Measurements from ENCODE around the gene USP19. TPM values are rescaled to one million over a fixed set of nuclear protein-coding genes. Genes with fewer than 3 reads are reported as not detected.

USP19 gene
- total and polyA plus RNA-seq, 2 donors (not counting 1 experiment from before 2014, with no cell fraction given) = 73.5 to 87.3 TPM

DNA sequence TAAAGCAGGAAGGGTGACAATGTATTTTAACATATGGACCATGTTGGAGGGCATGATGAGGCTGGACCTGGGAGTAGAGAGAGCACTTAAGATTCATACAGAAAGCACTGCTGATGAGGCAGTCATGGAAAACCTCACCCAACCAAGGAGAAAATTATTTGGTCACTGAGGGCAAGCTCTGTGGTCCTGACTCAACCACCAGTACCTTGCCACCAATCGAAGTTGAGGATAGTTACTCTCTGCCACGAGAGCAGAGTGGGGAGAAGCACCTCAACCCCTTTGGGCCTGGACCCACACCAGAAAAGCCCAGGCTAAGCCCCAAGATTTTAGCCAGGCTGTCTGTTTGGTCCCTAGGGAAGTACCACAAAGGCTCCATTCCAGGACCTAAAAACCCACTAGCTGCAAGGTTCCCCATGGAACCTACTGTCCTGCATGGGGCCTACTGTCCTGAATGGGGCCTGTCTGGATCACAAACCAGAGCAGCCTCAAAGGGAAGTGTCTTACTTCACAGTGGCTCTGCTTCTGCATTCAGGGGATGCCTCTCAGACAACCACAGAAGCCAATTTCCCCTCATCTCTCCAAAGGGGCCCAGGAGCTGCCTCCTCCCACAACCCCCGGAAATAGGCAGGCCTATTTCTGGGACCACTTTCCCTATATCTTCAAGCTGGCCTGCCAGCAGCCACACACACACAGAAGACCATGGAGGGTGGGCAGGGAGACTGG lies 41.3 kb upstream of the USP19 start:
- Histone ChIP-seq H3K4me3 (ENCODE audit: control extremely low read depth in 1 of 5, extremely low read depth in 1 of 5, insufficient read depth in 1 of 5, low read depth in 2 of 5, low read length in 4 of 5) (no peak overlapping the region), H3K27ac (ENCODE audit: low read length in 2 of 2) (no peak overlapping the region), H3K27me3 (replicated peaks in 1 of 4; ENCODE audit: control extremely low read depth in 1 of 4, control insufficient read depth in 3 of 4, insufficient read depth in 4 of 4, low read length in 3 of 4) (peaks cover 0 to 2% (median 0%) of the 10 kb centered on the region in 4 experiments), H3K4me1 (ENCODE audit: control insufficient read depth in 2 of 2, insufficient read depth in 2 of 2, low read length in 2 of 2) (peaks cover 19 to 23% of the 10 kb centered on the region in 2 donors), H3K9me3 (ENCODE audit: control extremely low read depth in 1 of 3, control insufficient read depth in 2 of 3, insufficient read depth in 1 of 3, low read length in 2 of 3) (peaks cover 0 to 8% (median 4%) of the 10 kb centered on the region in 3 donors), H3K9ac (ENCODE audit: low read length) (no peak overlapping the region), H3K79me2 (ENCODE audit: control insufficient read depth, insufficient read depth, low read length) (peaks cover 25% of the 10 kb centered on the region), H2AFZ (ENCODE audit: insufficient read depth, low read depth, low read length, poor library complexity, severe bottlenecking) (no peak overlapping the region), H3K4me2 (replicated peaks; ENCODE audit: low read depth, low read length, poor library complexity, severe bottlenecking) (no peak overlapping the region), H4K20me1 (ENCODE audit: control insufficient read depth, insufficient read depth, low read length, poor library complexity, severe bottlenecking) (peaks cover 10% of the 10 kb centered on the region), H3K36me3 (replicated peaks in 1 of 2; ENCODE audit: control extremely low read depth in 1 of 2, control insufficient read depth in 1 of 2, extremely low read depth in 1 of 2, insufficient read depth in 2 of 2, low read length in 1 of 2) (peaks cover 3 to 22% of the 10 kb centered on the region in 2 experiments)
- no peak for DNase-seq
- TF ChIP-seq EZH2 (IDR thresholded peaks at IDR 0.05; ENCODE audit: borderline replicate concordance, insufficient read depth, low read depth, low read length, poor library complexity, severe bottlenecking) = no peak
- TF ChIP-seq, protein P1, sequence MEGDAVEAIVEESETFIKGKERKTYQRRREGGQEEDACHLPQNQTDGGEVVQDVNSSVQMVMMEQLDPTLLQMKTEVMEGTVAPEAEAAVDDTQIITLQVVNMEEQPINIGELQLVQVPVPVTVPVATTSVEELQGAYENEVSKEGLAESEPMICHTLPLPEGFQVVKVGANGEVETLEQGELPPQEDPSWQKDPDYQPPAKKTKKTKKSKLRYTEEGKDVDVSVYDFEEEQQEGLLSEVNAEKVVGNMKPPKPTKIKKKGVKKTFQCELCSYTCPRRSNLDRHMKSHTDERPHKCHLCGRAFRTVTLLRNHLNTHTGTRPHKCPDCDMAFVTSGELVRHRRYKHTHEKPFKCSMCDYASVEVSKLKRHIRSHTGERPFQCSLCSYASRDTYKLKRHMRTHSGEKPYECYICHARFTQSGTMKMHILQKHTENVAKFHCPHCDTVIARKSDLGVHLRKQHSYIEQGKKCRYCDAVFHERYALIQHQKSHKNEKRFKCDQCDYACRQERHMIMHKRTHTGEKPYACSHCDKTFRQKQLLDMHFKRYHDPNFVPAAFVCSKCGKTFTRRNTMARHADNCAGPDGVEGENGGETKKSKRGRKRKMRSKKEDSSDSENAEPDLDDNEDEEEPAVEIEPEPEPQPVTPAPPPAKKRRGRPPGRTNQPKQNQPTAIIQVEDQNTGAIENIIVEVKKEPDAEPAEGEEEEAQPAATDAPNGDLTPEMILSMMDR (IDR thresholded peaks at IDR 0.05) = no peak
- intact Hi-C loops (cut with micrococcal nuclease) = no loop called here
- Mint-ChIP-seq H3K27ac (no peak overlapping the region), H3K9me3 (ENCODE audit: insufficient read depth) (no peaks in the 10 kb centered on the region), H3K4me3 (no peak overlapping the region), H3K4me1 (peaks cover 23% of the 10 kb centered on the region), H3K27me3 (no peaks in the 10 kb centered on the region)
- WGBS (ENCODE audit: insufficient coverage) = 73% methylated on average over 2 of the region's 3 CpGs
- no peak for ATAC-seq (ENCODE audit: low read depth)
- POLR2A ChIA-PET = no interaction called here
- CTCF ChIA-PET = interaction anchor here (1.0 to 1.6 kb wide), 3 partner anchors 173 to 202 kb away, joined by 3 to 4 read pairs (median 3); no protein-coding TSS in a partner anchor

DNA sequence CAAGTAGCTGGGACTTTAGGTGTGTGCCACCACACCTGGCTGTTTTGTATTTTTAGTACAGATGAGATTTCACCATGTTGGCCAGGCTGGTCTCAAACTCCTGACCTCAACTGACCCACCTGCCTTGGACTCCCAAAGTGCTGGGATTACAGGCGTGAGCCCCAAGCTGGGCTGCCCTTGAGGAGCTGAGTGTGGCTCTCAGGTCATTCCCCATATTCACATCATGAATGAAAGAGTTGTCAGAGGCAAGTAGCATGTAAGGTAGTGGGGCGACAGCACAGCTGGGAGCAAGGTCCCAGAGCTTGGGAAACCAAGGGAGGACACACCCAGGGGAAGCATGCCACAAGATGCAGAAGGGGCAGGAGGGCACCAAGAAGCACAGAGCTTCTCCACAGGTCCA lies 40.6 kb upstream of the USP19 start:
- Histone ChIP-seq H3K9me3 (ENCODE audit: control extremely low read depth in 1 of 3, control insufficient read depth in 2 of 3, insufficient read depth in 1 of 3, low read length in 2 of 3) (peaks cover 0 to under 1% (median 0%) of the 10 kb centered on the region in 3 donors), H3K9ac (ENCODE audit: low read length) (no peak overlapping the region), H3K4me1 (ENCODE audit: control insufficient read depth in 2 of 2, insufficient read depth in 2 of 2, low read length in 2 of 2) (peaks cover 12 to 15% of the 10 kb centered on the region in 2 donors), H3K27me3 (replicated peaks in 1 of 4; ENCODE audit: control extremely low read depth in 1 of 4, control insufficient read depth in 3 of 4, insufficient read depth in 4 of 4, low read length in 3 of 4) (no peaks in the 10 kb centered on the region), H3K4me3 (ENCODE audit: control extremely low read depth in 1 of 5, extremely low read depth in 1 of 5, insufficient read depth in 1 of 5, low read depth in 2 of 5, low read length in 4 of 5) (no peak overlapping the region), H3K79me2 (ENCODE audit: control insufficient read depth, insufficient read depth, low read length) (peaks cover 19% of the 10 kb centered on the region), H3K4me2 (replicated peaks; ENCODE audit: low read depth, low read length, poor library complexity, severe bottlenecking) (no peak overlapping the region), H2AFZ (ENCODE audit: insufficient read depth, low read depth, low read length, poor library complexity, severe bottlenecking) (no peak overlapping the region), H3K27ac (ENCODE audit: low read length in 2 of 2) (no peak overlapping the region), H3K36me3 (replicated peaks in 1 of 2; ENCODE audit: control extremely low read depth in 1 of 2, control insufficient read depth in 1 of 2, extremely low read depth in 1 of 2, insufficient read depth in 2 of 2, low read length in 1 of 2) (peaks cover 3 to 22% of the 10 kb centered on the region in 2 experiments), H4K20me1 (ENCODE audit: control insufficient read depth, insufficient read depth, low read length, poor library complexity, severe bottlenecking) (peaks cover 10% of the 10 kb centered on the region)
- ChIA-PET POLR2A (no interaction called here), CTCF (interaction anchor here (1.0 to 1.6 kb wide), 3 partner anchors 172 to 202 kb away, joined by 3 to 4 read pairs (median 3); no protein-coding TSS in a partner anchor)
- 90% methylated on average over 2 of the region's 2 CpGs for WGBS (ENCODE audit: insufficient coverage)
- no peak overlapping the region for H3K4me3 Mint-ChIP-seq
- no peaks in the 10 kb centered on the region for H3K27me3 Mint-ChIP-seq
- no peak overlapping the region for H3K27ac Mint-ChIP-seq
- intact Hi-C loops (cut with micrococcal nuclease) = no loop called here
- no peak for DNase-seq
- TF ChIP-seq, protein P1 (IDR thresholded peaks at IDR 0.05) = no peak
- no peak for TF ChIP-seq EZH2 (IDR thresholded peaks at IDR 0.05; ENCODE audit: borderline replicate concordance, insufficient read depth, low read depth, low read length, poor library complexity, severe bottlenecking)
- no peak for ATAC-seq (ENCODE audit: low read depth)
- H3K9me3 Mint-ChIP-seq (ENCODE audit: insufficient read depth) = no peaks in the 10 kb centered on the region
- H3K4me1 Mint-ChIP-seq = peaks cover 17% of the 10 kb centered on the region
